Vagina (tissue), 2 donors: ENCODE results near the gene ABCG8. TPM values are rescaled to one million over a fixed set of nuclear protein-coding genes. Genes with fewer than 3 reads are reported as not detected.

Source experiments
- DNase-seq, 2 donors: peaks; one replicate each; pipeline ENCODE4 v3.0.0-alpha.2; 2017; ENCODE audit errors: extremely low spot score in 2 of 2
- H3K27ac ChIP-seq: fragments of 200-600 bp; sonication (generic); one replicate; pipeline ENCODE4 v1.5.1; 2019
- H3K27me3 ChIP-seq: fragments of 200-600 bp; sonication (generic); one replicate; pipeline ENCODE4 v1.5.1; 2019
- H3K36me3 ChIP-seq, 2 donors: fragments of 200-600 bp; sonication (generic); one replicate each; pipeline ENCODE4 v1.5.1; 2017 to 2019
- H3K4me1 ChIP-seq: fragments of 200-600 bp; sonication (generic); one replicate; pipeline ENCODE4 v1.5.1; 2019
- H3K4me3 ChIP-seq, 2 donors: fragments of 200-600 bp; sonication (generic); 1 replicate in 1 of 2; 2 replicates in 1 of 2; pipeline ENCODE4 v1.5.1; 2016 to 2019
- H3K9me3 ChIP-seq: fragments of 200-600 bp; sonication (generic); one replicate; pipeline ENCODE4 v1.5.1; 2019
- POLR2A ChIP-seq, 2 donors: fragments of 450-650 bp; IDR thresholded peaks; one replicate each; pipeline ENCODE4 v1.6.1; 2017; ENCODE audit warnings: antibody characterized with exemption in 2 of 2, mild to moderate bottlenecking in 2 of 2, moderate library complexity in 2 of 2
- POLR2AphosphoS5 ChIP-seq, 2 donors: sonication (generic); formaldehyde crosslinking; IDR thresholded peaks; one replicate each; pipeline ENCODE4 v1.9.0; 2017; ENCODE audit warnings: antibody characterized with exemption in 2 of 2, mild to moderate bottlenecking in 2 of 2, low read depth in 1 of 2; ENCODE audit not compliant: insufficient read depth in 1 of 2
- intact Hi-C: fragments of 100-400 bp; cut with DNase I; formaldehyde crosslinking; loops from one replicate; pipeline ENCODE4 v1.15.1; 2023
- total RNA-seq: library from RNA; depleted of rRNA; stranded (reverse); fragments of >200 nt; gene quantifications from one replicate; pipeline ENCODE4 v1.2.3, GENCODE V29; 2016
- TF ChIP-seq, protein P1 (sequence below), 3 experiments: fragments of 450-650 bp in 2 of 3; fragments of 200-600 bp in 1 of 3; sonication (generic) in 1 of 3; IDR thresholded peaks; one replicate each; pipeline ENCODE4 v1.5.1; 2017 to 2019; ENCODE audit warnings: antibody characterized with exemption in 3 of 3, mild to moderate bottlenecking in 2 of 3, moderate library complexity in 2 of 3

ABCG8 gene
- total RNA-seq, 1 donor from 2014 or later: not detected

- no peaks in the 10 kb centered on the region for H3K9me3 ChIP-seq
- no peaks in the 10 kb centered on the region for H3K4me1 ChIP-seq
- H3K4me3 ChIP-seq: no peak overlapping the region
- intact Hi-C loops: no loop called here
- no peak overlapping the region for H3K27ac ChIP-seq
- DNase-seq: peak in 1 of 2 donors; percentile 90
- no peaks in the 10 kb centered on the region for H3K36me3 ChIP-seq
- H3K27me3 ChIP-seq: no peaks in the 10 kb centered on the region
- TF ChIP-seq POLR2A (IDR thresholded peaks at IDR 0.05): no peak
- no peak for TF ChIP-seq POLR2AphosphoS5 (IDR thresholded peaks at IDR 0.05; ENCODE audit: insufficient read depth in 1 of 2, low read depth in 1 of 2)
- TF ChIP-seq, protein P1, sequence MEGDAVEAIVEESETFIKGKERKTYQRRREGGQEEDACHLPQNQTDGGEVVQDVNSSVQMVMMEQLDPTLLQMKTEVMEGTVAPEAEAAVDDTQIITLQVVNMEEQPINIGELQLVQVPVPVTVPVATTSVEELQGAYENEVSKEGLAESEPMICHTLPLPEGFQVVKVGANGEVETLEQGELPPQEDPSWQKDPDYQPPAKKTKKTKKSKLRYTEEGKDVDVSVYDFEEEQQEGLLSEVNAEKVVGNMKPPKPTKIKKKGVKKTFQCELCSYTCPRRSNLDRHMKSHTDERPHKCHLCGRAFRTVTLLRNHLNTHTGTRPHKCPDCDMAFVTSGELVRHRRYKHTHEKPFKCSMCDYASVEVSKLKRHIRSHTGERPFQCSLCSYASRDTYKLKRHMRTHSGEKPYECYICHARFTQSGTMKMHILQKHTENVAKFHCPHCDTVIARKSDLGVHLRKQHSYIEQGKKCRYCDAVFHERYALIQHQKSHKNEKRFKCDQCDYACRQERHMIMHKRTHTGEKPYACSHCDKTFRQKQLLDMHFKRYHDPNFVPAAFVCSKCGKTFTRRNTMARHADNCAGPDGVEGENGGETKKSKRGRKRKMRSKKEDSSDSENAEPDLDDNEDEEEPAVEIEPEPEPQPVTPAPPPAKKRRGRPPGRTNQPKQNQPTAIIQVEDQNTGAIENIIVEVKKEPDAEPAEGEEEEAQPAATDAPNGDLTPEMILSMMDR (IDR thresholded peaks at IDR 0.05): no peak
These were observed 13.5 kb downstream of the ABCG8 start for GRCh38 chr2:43852196-43852730.

GRCh38 chr2:43853141-43854081, 14.6 kb downstream of the ABCG8 start:
- no peaks in the 10 kb centered on the region for H3K9me3 ChIP-seq
- intact Hi-C loops: no loop called here
- TF ChIP-seq POLR2A (IDR thresholded peaks at IDR 0.05) (no peak), POLR2AphosphoS5 (IDR thresholded peaks at IDR 0.05; ENCODE audit: insufficient read depth in 1 of 2, low read depth in 1 of 2) (no peak)
- TF ChIP-seq, protein P1 (IDR thresholded peaks at IDR 0.05): no peak
- H3K27ac ChIP-seq: no peak overlapping the region
- H3K4me1 ChIP-seq: no peaks in the 10 kb centered on the region
- H3K4me3 ChIP-seq: no peak overlapping the region
- H3K27me3 ChIP-seq: no peaks in the 10 kb centered on the region
- H3K36me3 ChIP-seq: no peaks in the 10 kb centered on the region
- DNase-seq: peak; percentile 72 to 91

- intact Hi-C loops: no loop called here
- Histone ChIP-seq H3K27me3 (no peaks in the 10 kb centered on the region), H3K27ac (no peak overlapping the region)
These were observed 15.9 kb downstream of the ABCG8 start for GRCh38 chr2:43854671-43855070.

DNA sequence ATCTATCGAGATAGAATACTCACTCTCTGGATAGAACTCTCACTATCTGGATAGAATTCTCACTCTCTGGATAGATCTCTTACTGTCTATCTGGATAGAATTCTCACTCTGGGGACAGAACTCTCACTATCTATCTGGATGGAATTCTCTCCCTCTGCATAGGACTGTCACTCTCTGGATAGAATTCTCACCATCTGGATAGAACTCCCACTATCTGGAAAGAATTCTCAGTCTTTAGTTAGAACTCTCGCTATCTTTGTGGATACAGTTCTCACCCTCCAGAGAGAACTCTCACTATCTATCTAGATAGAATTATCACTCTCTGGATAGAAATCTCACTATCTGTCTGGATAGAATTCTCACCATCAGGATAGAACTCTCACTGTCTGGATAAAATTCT, 16.5 kb downstream of the ABCG8 start:
- Histone ChIP-seq H3K4me3 (no peak overlapping the region), H3K36me3 (no peaks in the 10 kb centered on the region), H3K27ac (no peak overlapping the region), H3K4me1 (no peaks in the 10 kb centered on the region), H3K27me3 (no peaks in the 10 kb centered on the region), H3K9me3 (no peaks in the 10 kb centered on the region)
- DNase-seq: no peak
- TF ChIP-seq, protein P1 (IDR thresholded peaks at IDR 0.05): no peak
- TF ChIP-seq POLR2A (IDR thresholded peaks at IDR 0.05) (no peak), POLR2AphosphoS5 (IDR thresholded peaks at IDR 0.05; ENCODE audit: insufficient read depth in 1 of 2, low read depth in 1 of 2) (no peak)
- intact Hi-C loops: no loop called here

More at GRCh38 chr2:43854671-43855070, 15.9 kb downstream of the ABCG8 start:
- Histone ChIP-seq H3K36me3 (no peaks in the 10 kb centered on the region), H3K4me3 (no peak overlapping the region), H3K4me1 (no peaks in the 10 kb centered on the region), H3K9me3 (no peaks in the 10 kb centered on the region)
- DNase-seq: peak; percentile 52 to 77
- TF ChIP-seq POLR2AphosphoS5 (IDR thresholded peaks at IDR 0.05; ENCODE audit: insufficient read depth in 1 of 2, low read depth in 1 of 2): no peak
- no peak for TF ChIP-seq POLR2A (IDR thresholded peaks at IDR 0.05)
- TF ChIP-seq, protein P1 (IDR thresholded peaks at IDR 0.05): no peak

GRCh38 chr2:43872151-43872550, 33.4 kb downstream of the ABCG8 start:
- DNase-seq: no peak
- TF ChIP-seq POLR2AphosphoS5 (IDR thresholded peaks at IDR 0.05; ENCODE audit: insufficient read depth in 1 of 2, low read depth in 1 of 2) (no peak), POLR2A (IDR thresholded peaks at IDR 0.05) (no peak)
- TF ChIP-seq, protein P1 (IDR thresholded peaks at IDR 0.05): no peak
- intact Hi-C loops: no loop called here

More at GRCh38 chr2:43872151-43872550, 33.4 kb downstream of the ABCG8 start:
- H3K4me3 ChIP-seq: no peak overlapping the region
- no peaks in the 10 kb centered on the region for H3K4me1 ChIP-seq
- H3K27ac ChIP-seq: no peak overlapping the region
- H3K9me3 ChIP-seq: no peaks in the 10 kb centered on the region
- H3K27me3 ChIP-seq: no peaks in the 10 kb centered on the region
- no peaks in the 10 kb centered on the region for H3K36me3 ChIP-seq
